ENCODE data around the gene CCDC160. TPM values are rescaled to one million over a fixed set of nuclear protein-coding genes. Genes with fewer than 3 reads are reported as not detected.

The CCDC160 gene
- polyA plus RNA-seq (1.6 and 4.3 TPM in 2 replicates), polyA minus RNA-seq (3.1 and 3.4 TPM in 2 replicates)

DNA sequence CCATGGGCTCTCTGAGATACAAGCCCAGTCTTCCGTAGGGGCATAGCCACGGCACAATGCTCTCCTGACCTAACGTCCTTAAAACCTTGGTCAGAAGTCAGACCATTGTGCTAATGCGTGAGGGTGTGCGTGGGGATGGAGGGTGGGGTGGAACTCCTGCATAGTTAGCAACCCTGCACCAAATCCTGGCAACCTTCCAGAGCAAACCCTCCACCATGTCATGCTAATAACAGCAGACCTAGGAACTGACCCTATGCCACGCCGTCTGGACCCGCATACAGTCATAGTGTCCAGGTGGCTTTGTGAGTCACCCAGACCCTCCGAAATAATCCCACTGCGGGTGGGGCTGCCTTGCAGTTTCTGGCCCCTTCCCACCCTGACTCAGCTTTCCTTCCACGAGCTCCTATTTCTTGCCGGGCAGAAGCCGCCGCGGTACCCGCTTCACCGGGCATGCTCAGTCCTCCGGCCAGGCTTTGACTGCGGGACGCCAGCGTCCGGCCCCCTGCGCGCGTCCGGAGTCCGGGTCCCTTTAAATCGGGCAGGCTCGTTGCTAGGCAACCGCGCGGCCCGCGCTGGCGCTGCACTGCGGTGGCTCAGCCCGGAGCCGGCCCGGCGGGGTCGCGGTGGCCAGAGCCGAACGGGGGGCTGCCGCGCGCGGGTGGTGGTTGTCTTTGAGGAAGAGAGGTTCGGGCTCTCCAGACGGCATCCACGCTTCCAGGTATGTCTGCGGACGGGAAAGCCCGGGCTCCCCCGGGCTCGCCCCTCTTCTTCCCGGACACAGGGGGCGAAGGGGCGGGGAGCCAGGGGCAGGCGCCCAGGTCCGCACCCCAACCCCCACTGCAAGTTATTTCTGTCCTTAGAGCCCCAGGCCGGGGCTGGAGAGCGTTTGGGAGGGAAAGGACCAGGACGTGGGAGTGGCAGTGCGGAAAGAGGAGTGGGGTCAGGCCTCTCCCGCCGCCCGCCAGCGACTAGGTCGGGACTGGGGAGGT is at the start of gene CCDC160:
TSS of gene CCDC160 (plus strand) at position 557 of the 989 bp plus-strand sequence. CDS start 7,619 bp downstream, outside the sequence.
- Histone ChIP-seq H4K20me1 (ENCODE audit: insufficient read depth) (no peaks in the 10 kb centered on the region), H3F3A (ENCODE audit: insufficient read depth, low read length, poor library complexity, severe bottlenecking) (no peaks in the 10 kb centered on the region), H3K9me2 (ENCODE audit: insufficient read depth, low read length) (no peaks in the 10 kb centered on the region), H3K4me3 (ENCODE audit: low read length) (peak within 1 kb of the TSS; percentile 69), H3K9ac (ENCODE audit: low read length) (peak within 1 kb of the TSS; percentile 50), H3K27me3 (ENCODE audit: insufficient read depth, low read depth, low read length) (no peaks in the 10 kb centered on the region), H3K79me2 (replicated peaks; ENCODE audit: insufficient read depth, low read length) (no peaks in the 10 kb centered on the region), H3K36me3 (ENCODE audit: insufficient read depth, low read length) (no peaks in the 10 kb centered on the region), H3K9me3 (ENCODE audit: low read length) (no peaks in the 10 kb centered on the region), H3K4me2 (ENCODE audit: low read length) (peak within 1 kb of the TSS; percentile 30), H2AFZ (ENCODE audit: low read depth, low read length) (no peak within 1 kb of the TSS), H3K27ac (ENCODE audit: low read length) (no peak within 1 kb of the TSS)
- no peak for TF ChIP-seq RAD21 (conservative IDR thresholded peaks at IDR 0.05)
- no peak for TF ChIP-seq MXI1 (conservative IDR thresholded peaks at IDR 0.05; ENCODE audit: poor library complexity, severe bottlenecking)
- TF ChIP-seq POLR2AphosphoS5 (IDR thresholded peaks at IDR 0.05): no peak
- TF ChIP-seq, protein P1, sequence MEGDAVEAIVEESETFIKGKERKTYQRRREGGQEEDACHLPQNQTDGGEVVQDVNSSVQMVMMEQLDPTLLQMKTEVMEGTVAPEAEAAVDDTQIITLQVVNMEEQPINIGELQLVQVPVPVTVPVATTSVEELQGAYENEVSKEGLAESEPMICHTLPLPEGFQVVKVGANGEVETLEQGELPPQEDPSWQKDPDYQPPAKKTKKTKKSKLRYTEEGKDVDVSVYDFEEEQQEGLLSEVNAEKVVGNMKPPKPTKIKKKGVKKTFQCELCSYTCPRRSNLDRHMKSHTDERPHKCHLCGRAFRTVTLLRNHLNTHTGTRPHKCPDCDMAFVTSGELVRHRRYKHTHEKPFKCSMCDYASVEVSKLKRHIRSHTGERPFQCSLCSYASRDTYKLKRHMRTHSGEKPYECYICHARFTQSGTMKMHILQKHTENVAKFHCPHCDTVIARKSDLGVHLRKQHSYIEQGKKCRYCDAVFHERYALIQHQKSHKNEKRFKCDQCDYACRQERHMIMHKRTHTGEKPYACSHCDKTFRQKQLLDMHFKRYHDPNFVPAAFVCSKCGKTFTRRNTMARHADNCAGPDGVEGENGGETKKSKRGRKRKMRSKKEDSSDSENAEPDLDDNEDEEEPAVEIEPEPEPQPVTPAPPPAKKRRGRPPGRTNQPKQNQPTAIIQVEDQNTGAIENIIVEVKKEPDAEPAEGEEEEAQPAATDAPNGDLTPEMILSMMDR (IDR thresholded peaks at IDR 0.05; ENCODE audit: poor library complexity, severe bottlenecking): no peak
- TF ChIP-seq EZH2 (IDR thresholded peaks at IDR 0.05; ENCODE audit: borderline replicate concordance, insufficient read depth, low read length, poor library complexity, severe bottlenecking): no peak

DNA sequence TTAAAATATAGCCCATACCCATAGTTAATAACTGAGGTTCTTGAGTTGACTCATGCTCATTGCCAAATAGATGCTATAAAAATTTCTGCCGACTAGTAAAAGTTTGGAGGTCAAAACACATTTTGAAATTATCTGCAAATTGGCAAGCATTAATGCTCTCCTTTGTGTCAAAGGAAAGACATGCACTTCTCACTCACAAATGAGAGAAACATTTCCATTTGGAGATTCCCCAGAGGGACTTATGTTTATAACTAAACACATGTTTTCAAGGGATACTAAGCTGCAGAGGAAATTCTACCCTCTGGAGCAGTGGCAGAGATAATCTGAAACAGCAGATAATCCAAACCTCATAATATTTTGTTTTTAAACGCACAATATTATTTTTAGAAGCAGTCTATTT is 45.7 kb upstream of the CCDC160 start:
- no peaks in the 10 kb centered on the region for H3K9me2 ChIP-seq (ENCODE audit: insufficient read depth, low read length)
- no peak overlapping the region for H3K9ac ChIP-seq (ENCODE audit: low read length)
- no peaks in the 10 kb centered on the region for H3K9me3 ChIP-seq (ENCODE audit: low read length)
- H2AFZ ChIP-seq (ENCODE audit: low read depth, low read length): no peak overlapping the region
- no peaks in the 10 kb centered on the region for H3K27me3 ChIP-seq (ENCODE audit: insufficient read depth, low read depth, low read length)
- H3K27ac ChIP-seq (ENCODE audit: low read length): no peak overlapping the region
- no peak overlapping the region for H3K4me2 ChIP-seq (ENCODE audit: low read length)
- no peaks in the 10 kb centered on the region for H3K36me3 ChIP-seq (ENCODE audit: insufficient read depth, low read length)
- H3K4me3 ChIP-seq (ENCODE audit: low read length): no peak overlapping the region
- H4K20me1 ChIP-seq (ENCODE audit: insufficient read depth): no peaks in the 10 kb centered on the region
- TF ChIP-seq POLR2AphosphoS5 (IDR thresholded peaks at IDR 0.05): no peak
- no peaks in the 10 kb centered on the region for H3F3A ChIP-seq (ENCODE audit: insufficient read depth, low read length, poor library complexity, severe bottlenecking)
- H3K79me2 ChIP-seq (replicated peaks; ENCODE audit: insufficient read depth, low read length): no peaks in the 10 kb centered on the region

DNA sequence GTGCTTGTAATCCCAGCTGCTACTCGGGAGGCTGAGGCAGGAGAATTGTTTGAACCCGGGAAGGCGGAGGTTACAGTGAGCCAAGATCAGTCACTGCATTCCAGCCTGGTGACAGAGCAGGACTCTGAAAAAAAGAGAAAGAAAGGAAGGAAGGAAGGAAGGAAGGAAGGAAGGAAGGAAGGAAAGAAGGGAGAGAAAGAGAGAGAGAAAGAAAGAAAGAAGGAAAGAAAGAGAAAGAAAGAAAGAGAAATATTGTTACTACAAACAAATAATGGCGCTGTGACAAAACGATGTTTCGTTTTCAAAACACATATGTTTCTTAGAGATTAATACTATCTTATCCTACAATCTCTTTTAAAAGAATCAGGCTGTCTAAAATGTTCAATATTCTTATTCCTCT is 42.1 kb upstream of the CCDC160 start:
- H3K36me3 ChIP-seq (ENCODE audit: insufficient read depth, low read length): no peaks in the 10 kb centered on the region
- no peak overlapping the region for H3K9ac ChIP-seq (ENCODE audit: low read length)
- H3K9me3 ChIP-seq (ENCODE audit: low read length): no peaks in the 10 kb centered on the region
- H3K4me3 ChIP-seq (ENCODE audit: low read length): no peak overlapping the region
- H3F3A ChIP-seq (ENCODE audit: insufficient read depth, low read length, poor library complexity, severe bottlenecking): no peaks in the 10 kb centered on the region
- no peaks in the 10 kb centered on the region for H4K20me1 ChIP-seq (ENCODE audit: insufficient read depth)
- TF ChIP-seq TAF1 (IDR thresholded peaks at IDR 0.05; ENCODE audit: low read depth) (no peak), EZH2 (IDR thresholded peaks at IDR 0.05; ENCODE audit: borderline replicate concordance, insufficient read depth, low read length, poor library complexity, severe bottlenecking) (no peak), SMC3 (conservative IDR thresholded peaks at IDR 0.05; ENCODE audit: poor library complexity) (no peak), POLR2AphosphoS5 (IDR thresholded peaks at IDR 0.05) (no peak), RAD21 (conservative IDR thresholded peaks at IDR 0.05) (no peak), EP300 (conservative IDR thresholded peaks at IDR 0.05; ENCODE audit: poor library complexity, severe bottlenecking) (no peak), MXI1 (conservative IDR thresholded peaks at IDR 0.05; ENCODE audit: poor library complexity, severe bottlenecking) (no peak)
- TF ChIP-seq, protein P2, sequence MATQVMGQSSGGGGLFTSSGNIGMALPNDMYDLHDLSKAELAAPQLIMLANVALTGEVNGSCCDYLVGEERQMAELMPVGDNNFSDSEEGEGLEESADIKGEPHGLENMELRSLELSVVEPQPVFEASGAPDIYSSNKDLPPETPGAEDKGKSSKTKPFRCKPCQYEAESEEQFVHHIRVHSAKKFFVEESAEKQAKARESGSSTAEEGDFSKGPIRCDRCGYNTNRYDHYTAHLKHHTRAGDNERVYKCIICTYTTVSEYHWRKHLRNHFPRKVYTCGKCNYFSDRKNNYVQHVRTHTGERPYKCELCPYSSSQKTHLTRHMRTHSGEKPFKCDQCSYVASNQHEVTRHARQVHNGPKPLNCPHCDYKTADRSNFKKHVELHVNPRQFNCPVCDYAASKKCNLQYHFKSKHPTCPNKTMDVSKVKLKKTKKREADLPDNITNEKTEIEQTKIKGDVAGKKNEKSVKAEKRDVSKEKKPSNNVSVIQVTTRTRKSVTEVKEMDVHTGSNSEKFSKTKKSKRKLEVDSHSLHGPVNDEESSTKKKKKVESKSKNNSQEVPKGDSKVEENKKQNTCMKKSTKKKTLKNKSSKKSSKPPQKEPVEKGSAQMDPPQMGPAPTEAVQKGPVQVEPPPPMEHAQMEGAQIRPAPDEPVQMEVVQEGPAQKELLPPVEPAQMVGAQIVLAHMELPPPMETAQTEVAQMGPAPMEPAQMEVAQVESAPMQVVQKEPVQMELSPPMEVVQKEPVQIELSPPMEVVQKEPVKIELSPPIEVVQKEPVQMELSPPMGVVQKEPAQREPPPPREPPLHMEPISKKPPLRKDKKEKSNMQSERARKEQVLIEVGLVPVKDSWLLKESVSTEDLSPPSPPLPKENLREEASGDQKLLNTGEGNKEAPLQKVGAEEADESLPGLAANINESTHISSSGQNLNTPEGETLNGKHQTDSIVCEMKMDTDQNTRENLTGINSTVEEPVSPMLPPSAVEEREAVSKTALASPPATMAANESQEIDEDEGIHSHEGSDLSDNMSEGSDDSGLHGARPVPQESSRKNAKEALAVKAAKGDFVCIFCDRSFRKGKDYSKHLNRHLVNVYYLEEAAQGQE (IDR thresholded peaks at IDR 0.05; ENCODE audit: borderline replicate concordance): no peak
- TF ChIP-seq, protein P1 (IDR thresholded peaks at IDR 0.05; ENCODE audit: poor library complexity, severe bottlenecking): no peak
- H3K27me3 ChIP-seq (ENCODE audit: insufficient read depth, low read depth, low read length): no peaks in the 10 kb centered on the region
- no peak overlapping the region for H2AFZ ChIP-seq (ENCODE audit: low read depth, low read length)
- no peak overlapping the region for H3K27ac ChIP-seq (ENCODE audit: low read length)
- no peaks in the 10 kb centered on the region for H3K79me2 ChIP-seq (replicated peaks; ENCODE audit: insufficient read depth, low read length)
- no peaks in the 10 kb centered on the region for H3K9me2 ChIP-seq (ENCODE audit: insufficient read depth, low read length)
- no peak overlapping the region for H3K4me2 ChIP-seq (ENCODE audit: low read length)

Measured in neural cell (in vitro differentiated cells).